ENCODE measurements around the gene NUDT3.
"Not testable (repeated sequence)": the region's sequence is repeated elsewhere in the genome, so short reads cannot be mapped to it uniquely, and the experiment has no call there.

The NUDT3 gene

GRCh38 chr6:34392497-34393190, at the start of gene NUDT3:
Gene NUDT3, minus strand, starts transcription at chr6:34392669. Its CDS starts 307 bp downstream, at chr6:34392362.
- peak; percentile 85 to 90 for DNase-seq (ENCODE audit: low read depth in 1 of 2, low spot score in 1 of 2)

GRCh38 chr6:34441526-34441925, 49.1 kb upstream of the NUDT3 start:
- no peak for DNase-seq (ENCODE audit: low read depth in 1 of 2, low spot score in 1 of 2)

GRCh38 chr6:34439442-34439841, 47.0 kb upstream of the NUDT3 start:
- DNase-seq (ENCODE audit: low read depth in 1 of 2, low spot score in 1 of 2): no peak

- no peak for DNase-seq (ENCODE audit: low read depth in 1 of 2, low spot score in 1 of 2)
Observed at GRCh38 chr6:34438705-34439104, 46.2 kb upstream of the NUDT3 start.

DNA sequence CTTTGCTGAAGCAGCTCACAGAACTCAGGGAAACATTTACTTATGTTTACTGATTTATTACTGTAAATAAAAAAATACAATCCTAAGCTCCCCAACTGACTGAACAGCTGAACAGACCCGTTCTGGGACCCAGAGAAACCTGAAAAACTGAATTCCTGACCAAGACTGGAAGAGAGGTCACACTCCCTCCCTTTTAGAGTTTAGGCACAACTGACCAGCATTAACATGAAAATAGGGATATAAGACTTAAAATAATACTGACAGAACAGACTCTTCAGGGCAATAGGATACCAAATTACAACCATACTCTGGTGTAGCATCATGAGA, 45.1 kb upstream of the NUDT3 start:
- DNase-seq (ENCODE audit: low read depth in 1 of 2, low spot score in 1 of 2): no peak

GRCh38 chr6:34436803-34437643, 44.6 kb upstream of the NUDT3 start:
- DNase-seq (ENCODE audit: low read depth in 1 of 2, low spot score in 1 of 2): no peak

DNA sequence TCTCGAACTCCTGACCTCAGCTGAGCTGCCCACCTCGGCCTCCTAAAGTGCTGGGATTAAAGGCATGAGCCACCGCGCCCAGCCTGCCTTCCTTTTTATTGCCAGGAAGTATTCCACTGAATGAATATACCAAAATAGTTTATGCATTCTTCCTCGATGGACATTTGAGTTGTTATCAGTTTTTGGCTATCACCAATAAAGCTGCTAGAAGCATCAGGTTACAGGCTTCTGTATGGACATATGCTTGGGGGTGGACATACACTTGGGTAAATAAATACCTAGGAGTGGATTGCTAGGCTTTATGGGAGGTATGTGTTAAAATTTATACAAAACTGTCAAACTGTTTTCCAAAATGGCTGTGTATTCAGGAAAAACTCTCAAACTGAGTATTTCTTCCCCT, 43.4 kb upstream of the NUDT3 start:
- no peak for DNase-seq (ENCODE audit: low read depth in 1 of 2, low spot score in 1 of 2)

GRCh38 chr6:34425498-34426410, 33.3 kb upstream of the NUDT3 start, which contains the start of gene RPS10:
Gene RPS10, minus strand, starts transcription at chr6:34426069. Its CDS starts 848 bp downstream, at chr6:34425221.
- DNase-seq (ENCODE audit: low read depth in 1 of 2, low spot score in 1 of 2): peak; percentile 83 to 91

DNA sequence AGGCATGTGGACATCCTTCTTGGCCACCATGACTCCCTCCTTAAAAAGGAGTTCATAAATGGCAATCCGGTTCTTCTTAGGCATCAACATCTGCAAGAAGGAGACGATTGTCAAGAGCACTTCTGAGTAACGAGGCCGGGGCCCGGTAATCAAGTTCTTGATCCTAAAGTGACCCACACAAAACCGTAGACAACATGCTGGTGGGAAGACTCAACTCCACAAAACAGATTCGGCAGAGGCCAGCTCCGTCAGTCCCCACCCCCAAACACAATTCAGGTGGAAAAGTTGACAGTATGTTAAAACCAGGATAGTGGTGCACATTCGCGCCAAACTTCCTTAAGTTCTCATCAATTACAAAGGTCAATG, 32.6 kb upstream of the NUDT3 start:
- no peak for DNase-seq (ENCODE audit: low read depth in 1 of 2, low spot score in 1 of 2)

DNA sequence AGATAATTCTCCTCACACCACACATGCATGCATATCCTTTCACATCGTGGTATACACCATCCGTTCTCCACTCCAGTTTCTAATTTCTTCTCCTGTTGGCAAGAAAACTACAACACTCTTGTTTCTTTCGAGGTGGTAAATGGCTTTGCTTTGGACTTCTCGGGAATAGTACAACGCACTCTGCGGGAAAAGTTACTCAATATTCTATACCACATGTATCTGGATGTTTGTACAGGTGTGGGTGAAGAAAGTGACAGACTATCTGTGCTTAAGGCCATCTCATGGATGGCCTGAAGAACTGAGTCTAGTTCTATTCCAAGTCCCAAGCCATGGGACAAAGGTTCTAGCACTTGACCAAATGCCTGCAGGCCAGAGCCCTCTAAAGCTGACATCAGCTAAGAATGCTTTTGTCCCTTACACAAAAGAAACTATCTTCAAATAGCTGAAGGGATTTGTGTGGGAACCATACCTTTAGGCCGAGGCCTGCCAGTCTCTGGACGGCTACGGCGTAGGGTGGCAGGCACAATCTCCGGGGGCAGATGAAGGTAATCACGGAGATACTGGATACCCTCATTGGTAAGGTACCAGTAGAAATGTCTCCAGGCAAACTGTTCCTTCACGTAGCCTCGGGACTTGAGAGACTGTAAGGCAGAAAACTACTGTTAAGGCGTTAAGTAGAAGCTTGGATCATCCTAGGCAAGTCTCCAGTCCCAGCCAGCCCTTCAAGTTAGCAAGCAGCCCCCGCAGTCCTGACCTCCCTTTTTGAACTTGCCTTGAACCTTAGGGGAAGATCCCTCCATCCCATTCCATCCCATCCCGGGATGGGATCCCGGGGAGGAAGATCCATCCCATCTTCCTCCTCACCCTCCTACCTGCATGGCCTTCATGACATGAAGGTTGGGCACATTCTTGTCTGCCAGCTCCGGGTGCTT, 32.0 kb upstream of the NUDT3 start:
- DNase-seq (ENCODE audit: low read depth in 1 of 2, low spot score in 1 of 2): no peak

DNA sequence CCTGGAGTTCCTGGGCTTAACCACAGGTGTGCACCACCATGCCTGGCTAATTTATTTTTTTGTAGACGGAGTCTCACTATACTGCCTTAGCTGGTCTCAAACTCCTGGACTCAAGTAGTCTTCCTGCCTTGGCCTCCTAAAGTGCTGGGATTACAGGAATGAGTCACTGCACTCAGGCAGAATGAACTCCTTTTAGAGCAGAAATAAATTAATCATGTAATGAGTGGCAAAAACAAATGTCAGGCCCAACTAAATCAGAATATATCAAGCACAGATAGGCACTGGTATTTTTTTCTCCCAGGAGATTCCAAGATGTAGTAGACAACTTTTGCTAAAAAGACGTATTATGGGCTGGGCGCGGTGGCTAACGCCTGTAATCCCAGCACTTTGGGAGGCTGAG, 30.8 kb upstream of the NUDT3 start:
- DNase-seq (ENCODE audit: low read depth in 1 of 2, low spot score in 1 of 2): no peak

GRCh38 chr6:34418367-34418766, 25.9 kb upstream of the NUDT3 start:
- no peak for DNase-seq (ENCODE audit: low read depth in 1 of 2, low spot score in 1 of 2)

GRCh38 chr6:34416877-34417371, 24.5 kb upstream of the NUDT3 start:
- no peak for DNase-seq (ENCODE audit: low read depth in 1 of 2, low spot score in 1 of 2)

DNA sequence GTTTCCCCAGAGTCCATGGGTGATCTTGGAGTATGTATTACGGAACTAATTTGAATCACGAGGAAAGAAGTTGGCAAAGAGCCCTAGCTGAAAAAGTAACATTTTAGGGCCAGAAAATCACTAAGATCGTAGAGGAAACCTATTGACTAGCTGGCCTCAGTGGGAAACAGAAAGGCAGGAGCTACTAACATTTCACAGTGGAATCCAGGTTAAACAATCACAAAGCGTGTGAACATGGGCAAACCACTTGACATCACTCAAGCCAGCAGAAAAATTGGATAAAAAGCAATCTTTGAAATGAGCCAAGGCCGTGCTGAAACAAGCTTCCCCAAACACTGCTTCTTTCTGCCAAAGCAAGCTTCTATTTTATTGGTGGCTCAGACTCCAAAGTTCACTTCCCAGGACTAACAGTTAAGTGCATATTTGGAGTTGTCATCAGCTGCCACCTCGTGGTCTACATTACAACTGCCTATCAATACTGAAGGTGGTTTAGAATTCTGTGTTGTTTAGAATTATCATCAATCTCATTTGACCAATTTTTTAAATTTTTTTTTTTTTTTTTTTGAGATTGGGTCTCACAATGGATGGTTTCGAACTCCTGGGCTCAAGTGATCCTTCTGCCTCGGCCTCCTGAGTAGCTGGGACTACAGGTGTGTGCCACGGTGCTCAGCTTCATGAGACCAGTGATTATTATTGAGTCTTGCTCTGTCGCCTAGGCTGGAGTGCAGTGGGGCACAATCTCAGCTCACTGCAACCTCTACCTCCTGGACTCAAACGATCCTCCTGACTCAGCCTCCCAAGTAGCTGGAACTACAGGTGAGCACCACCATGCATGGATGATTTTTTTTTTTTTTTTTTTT, 22.8 kb upstream of the NUDT3 start:
- no peak for DNase-seq (ENCODE audit: low read depth in 1 of 2, low spot score in 1 of 2)

DNA sequence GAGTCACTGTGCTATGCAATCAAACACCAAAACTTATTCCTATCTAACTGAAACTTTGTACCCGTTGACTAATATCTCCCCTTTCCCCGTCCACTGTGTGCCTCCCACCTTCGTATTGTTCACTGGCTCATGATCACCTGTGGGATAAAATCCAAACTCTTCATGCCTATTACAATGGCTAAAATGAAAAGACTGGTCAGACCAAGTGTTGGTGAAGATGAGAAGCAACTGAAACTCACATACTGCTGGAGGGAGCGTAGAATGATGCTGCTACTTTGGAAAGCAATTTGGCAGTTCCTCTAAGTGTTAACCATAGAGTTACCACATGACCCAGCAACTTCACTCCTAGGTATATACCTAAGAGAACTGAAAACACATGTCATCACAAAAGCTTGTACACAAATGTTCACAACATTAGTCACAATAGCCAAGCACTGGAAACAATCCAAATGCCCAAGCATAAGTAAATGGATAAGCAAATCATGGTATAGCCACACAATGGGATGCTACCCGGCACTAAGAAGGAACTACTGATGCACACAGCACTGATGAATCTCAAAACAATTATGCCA, 20.3 kb upstream of the NUDT3 start:
- no peak for DNase-seq (ENCODE audit: low read depth in 1 of 2, low spot score in 1 of 2)

- no peak for DNase-seq (ENCODE audit: low read depth in 1 of 2, low spot score in 1 of 2)
Observed at GRCh38 chr6:34412016-34412415, 19.5 kb upstream of the NUDT3 start.

- DNase-seq (ENCODE audit: low read depth in 1 of 2, low spot score in 1 of 2): not testable (repeated sequence)
Observed at GRCh38 chr6:34407915-34408314, 15.4 kb upstream of the NUDT3 start.

DNA sequence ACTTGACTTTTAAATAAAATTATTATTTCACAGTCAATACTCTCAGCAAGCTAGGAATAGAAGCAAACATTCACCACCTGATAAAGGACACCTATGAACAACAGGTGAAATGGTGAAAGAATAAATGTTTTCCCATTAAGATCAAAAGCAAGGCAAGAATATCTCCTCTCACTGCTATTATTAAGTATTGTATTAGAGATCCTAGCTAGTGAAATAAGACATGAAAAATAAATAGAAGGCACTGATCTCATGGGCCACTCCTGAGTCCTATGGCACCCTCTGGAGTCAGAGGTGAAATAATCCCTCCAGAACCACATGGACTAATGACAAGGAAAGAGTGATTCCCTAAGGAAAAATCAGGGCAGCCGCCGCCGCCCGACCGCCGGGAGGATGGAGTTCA, 4.0 kb upstream of the NUDT3 start:
- DNase-seq (ENCODE audit: low read depth in 1 of 2, low spot score in 1 of 2): no peak

DNA sequence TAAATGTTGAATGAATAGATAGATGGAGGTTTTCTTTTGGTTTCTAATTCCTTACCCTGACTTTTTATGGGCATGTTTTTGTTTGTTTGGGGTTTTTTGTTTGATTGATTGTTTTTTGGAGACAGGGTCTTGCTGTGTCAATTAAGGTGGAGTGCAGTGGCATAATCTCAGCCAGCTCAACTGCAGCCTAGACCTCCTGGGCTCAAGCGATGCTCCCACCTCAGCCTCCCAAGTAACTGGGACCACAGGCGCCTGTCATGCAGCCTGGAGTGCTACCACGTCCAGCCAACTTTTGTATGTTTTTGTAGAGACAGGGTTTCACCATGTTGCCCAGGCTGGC, 1.5 kb upstream of the NUDT3 start:
- no peak for DNase-seq (ENCODE audit: low read depth in 1 of 2, low spot score in 1 of 2)
